NCI-H1930 (cell line): Measurements from ENCODE around the gene SLC8B1.

Source experiments
- DNase-seq, 2 experiments: peaks; one replicate each; lab custom pipeline; 2025; lab: John Stamatoyannopoulos, UW

The SLC8B1 gene

DNA sequence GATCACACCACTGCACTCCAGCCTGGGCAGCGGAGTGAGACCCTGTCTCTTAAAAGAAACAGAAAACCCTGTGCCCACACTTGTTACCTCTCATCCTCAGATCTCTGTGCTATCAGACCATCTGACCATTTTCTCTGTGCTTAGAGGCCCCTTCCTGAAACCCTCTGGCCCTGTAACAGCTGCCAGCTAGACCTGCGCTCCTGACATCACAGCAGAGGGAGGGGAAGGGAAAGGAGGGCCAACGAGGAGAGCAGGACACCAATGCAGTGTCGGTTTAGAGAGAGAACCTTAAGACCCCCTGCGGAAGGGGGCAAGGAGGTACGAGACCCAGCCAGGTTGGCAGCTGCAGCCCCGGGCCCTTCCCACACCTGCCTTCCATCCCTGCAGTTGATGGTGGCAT is 42.4 kb downstream of the SLC8B1 start:
- no peak for DNase-seq

DNA sequence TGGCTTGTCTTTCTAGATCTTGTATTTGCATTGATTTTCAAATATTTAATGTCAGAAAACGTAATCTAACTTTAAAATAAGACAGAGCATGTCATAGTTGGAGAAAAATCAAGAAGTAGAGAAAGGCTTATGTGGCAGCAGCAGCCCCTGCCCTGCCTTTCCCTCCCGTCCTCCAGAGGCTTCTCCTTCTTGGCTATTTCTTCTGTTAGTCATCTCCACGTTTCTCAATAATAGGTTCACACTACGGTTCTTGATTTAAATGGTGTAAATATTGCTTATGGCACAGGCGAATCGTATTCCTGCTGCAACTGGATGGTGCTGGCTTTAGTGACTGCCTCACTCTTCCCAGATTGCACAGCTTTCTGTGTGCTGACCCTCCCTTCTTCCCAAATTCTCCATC is 42.8 kb downstream of the SLC8B1 start:
- no peak for DNase-seq

DNA sequence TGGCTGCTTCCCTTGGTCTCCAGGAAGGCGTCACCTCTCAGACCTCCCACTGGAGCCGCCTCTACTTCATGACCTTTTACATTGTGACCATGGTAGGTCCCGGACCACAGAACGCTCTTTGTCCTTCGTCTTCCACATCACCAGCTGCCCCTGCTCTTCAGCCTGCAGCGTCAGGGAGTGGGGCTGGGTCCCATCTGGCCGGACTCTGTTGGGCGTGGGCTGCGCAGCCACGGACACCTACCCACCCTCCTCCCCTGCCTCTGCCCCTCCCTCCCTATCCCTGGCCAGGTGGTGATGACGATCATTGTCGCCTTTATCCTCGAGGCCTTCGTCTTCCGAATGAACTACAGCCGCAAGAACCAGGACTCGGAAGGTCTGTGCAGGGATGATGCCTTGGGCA is 43.3 kb downstream of the SLC8B1 start:
- DNase-seq: no peak

DNA sequence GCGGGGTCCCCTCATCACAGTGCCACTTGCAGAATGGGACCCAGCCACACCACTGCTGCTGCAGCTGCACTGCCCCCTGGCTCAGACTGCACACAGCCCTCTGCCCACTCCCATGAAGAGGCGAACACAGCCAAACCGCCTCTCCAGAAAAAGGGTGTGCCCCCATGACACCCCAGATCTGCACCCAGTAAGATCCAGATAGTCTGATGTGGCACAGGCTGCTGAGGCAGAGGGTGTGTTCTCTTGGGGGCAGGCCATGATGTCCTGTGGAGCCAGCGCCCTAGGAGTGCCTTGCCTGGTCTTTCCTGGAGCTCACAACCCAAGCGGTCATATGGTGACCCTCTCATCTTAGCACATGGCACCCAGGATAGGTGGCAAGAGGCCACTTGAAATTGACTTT is 44.4 kb downstream of the SLC8B1 start:
- no peak for DNase-seq

DNA sequence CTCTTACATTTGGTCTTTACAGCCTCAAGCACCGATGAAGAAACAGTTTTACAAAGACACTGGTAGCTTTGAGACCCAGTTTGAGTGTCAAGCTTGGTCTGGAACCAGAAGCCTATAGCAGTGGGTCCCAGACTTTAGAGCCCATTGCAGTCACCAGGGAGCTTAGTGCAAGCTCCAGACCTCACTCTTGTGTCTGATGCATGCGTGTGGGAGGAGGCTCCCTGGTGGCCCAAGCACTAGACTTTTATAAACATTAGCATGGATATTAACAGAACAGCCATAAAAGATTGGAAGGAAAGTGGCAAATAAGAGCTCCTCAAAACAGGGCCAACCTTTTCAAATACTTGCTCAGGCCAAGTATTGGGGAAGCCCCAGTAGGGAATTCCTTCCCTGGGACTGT is 45.5 kb downstream of the SLC8B1 start:
- no peak for DNase-seq

DNA sequence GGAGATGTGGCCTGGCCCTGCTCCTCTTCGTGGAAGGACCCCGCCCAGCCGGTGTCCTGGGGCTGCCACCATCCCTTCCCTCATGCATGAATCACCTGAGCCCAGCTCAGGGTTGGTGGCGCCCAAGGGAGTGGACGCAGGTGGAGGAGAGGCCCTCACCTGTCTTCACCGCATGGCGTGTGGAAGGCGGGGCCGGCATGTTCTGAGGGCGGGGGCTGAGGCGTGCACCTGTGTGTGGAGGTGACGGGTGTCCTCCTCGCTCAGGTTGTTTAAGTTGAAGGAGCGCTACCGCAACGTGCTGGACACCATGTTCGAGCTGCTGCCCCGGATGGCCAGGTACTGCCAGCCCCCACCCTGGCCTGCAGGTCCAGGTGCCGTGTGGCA is 47.0 kb downstream of the SLC8B1 start:
- DNase-seq: no peak

DNA sequence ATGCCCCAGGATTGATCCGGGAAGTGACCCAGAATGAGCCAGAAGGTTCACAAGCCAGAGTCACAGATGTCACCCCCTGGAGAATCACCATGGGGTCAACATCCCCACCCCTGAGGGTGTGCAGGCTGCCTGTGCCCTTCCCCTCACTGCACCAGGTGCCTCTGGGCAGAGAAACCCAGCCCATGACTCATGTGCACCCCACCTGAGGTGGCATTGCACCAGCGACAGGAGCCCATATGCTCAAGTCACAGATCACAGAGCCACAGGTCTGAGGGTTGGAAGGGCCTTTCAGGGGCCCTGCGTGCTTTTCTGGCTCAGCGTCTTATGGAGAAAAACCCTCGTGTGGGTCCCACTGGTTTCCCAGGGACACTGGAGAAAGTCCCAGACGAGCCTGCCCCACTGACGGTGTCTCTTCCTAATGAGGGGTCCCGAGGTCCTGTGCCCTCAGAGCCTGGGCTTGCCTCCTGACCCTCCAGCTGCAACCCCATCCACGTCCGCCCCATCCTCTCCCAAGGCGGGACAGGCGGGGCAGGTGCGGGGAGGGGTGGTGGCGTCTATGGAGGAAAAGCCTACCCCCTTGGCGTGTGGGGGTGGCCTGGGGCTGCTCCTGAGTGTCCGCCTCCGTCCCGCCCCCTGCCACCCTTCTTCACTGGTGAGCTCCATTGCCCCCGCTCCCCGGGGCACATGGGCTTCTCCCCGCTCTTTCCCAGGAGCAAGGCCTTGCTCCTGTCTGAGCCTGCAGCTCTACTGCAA is 47.6 kb downstream of the SLC8B1 start:
- no peak for DNase-seq

DNA sequence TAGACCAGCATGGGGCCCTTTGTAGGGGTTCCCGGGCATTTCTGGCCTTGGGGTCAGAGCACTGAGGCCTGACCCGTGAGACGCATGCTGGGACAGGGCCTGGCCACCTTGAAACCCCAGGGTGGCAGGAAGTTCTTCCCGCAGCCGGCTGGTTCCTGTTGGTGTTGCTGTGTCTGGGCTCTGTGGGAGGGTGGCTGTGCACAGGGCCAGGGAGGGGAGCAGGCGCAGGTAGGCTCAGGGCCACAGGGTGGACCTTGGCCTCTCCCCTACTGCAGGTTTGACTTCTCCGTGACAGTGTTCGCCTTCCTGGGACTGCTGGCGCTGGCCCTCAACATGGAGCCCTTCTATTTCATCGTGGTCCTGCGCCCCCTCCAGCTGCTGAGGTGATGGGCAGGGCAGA is 48.2 kb downstream of the SLC8B1 start:
- no peak for DNase-seq

DNA sequence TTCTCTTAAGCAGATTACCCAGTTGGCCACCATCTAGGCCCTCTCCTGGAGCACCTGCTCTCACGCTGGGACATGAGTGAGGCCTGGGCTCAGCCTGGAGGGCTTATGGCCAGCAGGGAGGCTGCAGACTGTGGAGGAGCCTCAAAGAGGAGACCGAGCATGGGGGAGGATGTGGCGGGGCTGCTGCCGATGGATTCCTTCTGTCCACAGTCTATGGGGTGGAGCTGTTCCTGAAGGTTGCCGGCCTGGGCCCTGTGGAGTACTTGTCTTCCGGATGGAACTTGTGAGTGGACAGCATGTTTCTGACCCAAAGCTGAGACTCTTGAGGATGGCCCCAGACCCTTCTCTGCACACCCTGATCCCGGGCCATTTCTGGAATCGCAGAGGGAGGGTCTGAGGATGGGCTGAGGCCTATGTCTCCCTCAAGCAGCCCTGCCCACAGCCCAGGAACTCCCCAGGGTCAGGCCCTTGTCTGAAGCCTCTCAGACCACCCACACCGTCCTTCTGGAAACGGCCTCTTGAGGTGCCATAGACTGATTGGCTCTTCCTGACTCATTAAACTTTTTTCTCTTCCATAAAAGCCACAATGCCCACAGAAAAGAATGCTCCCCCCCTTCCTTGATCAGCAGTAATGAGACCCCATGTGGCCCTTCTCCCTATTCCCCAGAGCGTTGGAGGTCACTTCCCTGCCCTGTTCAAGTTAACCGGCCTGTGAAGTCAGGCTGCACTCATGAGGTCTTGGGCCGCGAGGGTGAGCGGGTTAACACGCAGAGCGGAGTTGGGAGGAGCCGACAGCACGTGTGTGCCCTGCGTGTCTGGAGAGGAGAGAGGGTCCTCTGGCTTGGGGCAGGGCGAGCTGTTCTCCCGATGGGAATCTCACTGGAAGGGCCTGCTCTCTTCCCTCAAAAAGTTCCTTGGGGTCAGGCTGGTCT is 49.0 kb downstream of the SLC8B1 start:
- DNase-seq: no peak

DNA sequence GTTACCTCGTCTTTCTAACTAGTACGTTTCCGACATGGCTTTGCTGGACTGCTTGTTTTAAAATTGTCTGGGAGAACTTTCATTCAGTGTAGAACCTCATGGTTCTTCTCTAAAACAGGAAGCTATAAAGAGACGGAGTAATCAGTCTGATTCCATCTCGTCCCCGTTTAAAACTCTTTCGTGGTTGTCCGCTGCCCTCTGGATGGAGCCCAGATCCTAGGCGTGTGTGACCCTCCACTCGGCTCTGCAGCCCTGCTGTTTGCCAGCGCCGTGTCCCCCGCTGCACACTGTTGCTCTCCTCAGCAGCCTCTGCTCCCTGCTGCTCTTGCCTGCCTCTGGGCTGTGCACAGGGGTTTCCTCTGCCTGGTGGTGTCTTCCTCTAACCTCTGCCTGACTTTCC is 50.2 kb downstream of the SLC8B1 start:
- no peak for DNase-seq

DNA sequence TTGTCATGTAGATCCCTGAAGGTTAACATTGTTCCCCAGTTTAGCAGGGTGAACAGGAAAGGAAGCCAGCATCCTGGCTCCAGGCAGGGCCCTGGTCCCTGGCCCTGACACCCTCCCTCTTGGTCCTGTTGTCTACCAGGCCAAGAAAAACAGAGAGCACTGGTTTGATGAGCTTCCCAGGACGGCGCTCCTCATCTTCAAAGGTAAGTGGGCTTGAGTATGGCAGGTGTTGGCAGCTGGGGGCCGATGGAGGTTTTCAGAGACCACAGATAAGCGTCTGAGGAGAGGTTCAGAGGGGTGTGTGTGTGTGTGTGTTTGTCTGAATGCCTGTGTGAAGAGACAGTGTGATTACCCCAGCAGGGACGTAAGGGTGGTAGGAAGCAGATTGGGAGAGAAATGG is 56.3 kb downstream of the SLC8B1 start:
- DNase-seq: no peak

DNA sequence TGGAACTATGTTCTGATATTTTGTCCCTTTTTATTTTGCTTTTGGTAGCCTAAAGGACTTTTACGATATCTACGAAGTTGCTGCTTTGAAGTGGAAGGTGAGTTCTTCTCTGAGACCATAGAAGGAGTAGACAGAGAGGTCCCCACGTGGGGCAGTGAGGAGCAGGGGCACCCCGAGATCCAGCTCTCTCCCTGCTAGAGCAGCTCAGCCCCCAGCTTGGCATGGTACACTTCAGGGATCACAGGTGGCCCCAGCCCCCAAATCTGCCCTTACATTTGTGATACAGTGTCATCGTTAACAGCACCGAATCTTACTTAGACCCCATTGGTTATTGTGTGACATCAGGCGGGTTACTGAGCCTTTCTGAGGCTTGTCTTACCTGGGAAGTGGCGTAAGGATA is 56.8 kb downstream of the SLC8B1 start:
- no peak for DNase-seq

DNA sequence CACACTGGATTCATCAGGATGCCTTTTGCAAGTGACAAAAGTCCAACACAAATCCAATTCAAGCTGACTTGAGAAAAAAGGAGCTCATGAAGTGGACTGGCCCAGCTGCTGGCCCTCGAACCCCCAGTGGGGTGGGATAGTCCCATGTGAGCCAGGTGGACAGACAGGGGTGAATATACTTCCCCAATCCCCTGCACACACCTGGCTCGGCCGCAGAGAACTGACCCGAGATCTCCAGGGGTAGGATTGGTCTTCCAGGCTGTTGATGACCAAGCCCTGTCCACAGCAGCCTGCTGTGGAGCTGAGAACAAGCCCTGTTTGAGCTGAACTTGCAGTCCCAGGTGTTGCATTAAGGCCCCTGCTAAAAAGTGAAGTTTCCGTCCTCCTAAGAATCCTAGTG is 57.4 kb downstream of the SLC8B1 start:
- no peak for DNase-seq

DNA sequence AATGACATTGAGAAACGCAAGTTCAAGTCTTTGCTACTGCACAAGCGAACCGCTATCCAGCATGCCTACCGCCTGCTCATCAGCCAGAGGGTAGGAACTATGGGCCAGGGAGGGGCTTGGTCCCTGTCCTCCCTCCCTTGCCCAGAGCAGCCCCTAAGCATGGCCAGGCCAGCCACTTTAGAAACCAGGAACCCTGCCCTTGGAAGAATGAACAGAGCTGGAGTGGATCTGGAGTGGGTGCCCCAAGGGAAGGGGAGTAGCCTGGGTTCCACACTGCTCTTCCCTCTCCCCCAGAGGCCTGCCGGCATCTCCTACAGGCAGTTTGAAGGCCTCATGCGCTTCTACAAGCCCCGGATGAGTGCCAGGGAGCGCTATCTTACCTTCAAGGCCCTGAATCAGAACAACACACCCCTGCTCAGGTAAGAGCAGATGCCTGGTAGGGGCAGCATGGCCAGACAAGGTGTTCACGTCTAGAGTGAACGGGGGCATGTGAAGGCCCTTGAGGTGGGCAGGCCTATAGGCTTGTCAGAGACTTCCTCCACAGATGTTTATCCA is 57.9 kb downstream of the SLC8B1 start:
- no peak for DNase-seq

DNA sequence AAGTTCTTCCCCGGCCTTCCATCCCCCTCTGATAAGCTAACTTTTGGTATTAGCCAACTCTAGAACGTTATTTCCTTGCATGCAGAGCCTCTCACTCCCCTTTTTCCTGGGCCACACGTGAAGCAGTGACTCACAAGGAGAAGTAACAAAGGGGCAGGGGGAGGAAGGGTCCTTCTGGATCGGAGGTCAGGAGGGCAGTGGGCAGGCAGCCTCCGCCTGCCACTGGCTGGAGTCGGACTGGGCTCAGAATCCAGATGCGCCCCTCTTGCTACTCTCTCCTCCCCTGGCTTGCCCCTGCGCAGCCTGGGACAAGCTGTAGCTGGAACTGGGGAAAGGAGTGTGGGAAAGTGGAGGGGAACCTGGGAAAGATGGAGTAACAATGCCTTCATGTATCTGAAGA is 58.6 kb downstream of the SLC8B1 start:
- DNase-seq: no peak

DNA sequence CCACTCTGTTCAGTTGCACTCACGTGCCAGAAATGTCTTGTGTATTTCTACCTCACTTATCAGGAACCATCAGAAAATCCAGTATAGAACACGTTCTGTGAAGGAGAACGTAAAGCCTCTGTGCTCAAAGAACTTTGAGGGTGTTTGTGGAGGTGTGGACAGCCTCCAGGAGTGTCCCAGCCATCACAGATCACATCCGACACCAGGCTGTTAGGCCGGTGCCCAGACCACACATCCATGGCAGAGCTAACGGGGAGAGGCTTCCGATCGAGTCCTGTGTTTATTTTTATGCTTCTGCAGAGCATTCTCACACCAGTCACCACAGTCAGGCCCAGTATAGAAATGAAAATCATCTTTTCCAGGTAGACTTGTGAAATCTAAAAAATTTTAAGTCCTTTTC is 60.1 kb downstream of the SLC8B1 start:
- no peak for DNase-seq

DNA sequence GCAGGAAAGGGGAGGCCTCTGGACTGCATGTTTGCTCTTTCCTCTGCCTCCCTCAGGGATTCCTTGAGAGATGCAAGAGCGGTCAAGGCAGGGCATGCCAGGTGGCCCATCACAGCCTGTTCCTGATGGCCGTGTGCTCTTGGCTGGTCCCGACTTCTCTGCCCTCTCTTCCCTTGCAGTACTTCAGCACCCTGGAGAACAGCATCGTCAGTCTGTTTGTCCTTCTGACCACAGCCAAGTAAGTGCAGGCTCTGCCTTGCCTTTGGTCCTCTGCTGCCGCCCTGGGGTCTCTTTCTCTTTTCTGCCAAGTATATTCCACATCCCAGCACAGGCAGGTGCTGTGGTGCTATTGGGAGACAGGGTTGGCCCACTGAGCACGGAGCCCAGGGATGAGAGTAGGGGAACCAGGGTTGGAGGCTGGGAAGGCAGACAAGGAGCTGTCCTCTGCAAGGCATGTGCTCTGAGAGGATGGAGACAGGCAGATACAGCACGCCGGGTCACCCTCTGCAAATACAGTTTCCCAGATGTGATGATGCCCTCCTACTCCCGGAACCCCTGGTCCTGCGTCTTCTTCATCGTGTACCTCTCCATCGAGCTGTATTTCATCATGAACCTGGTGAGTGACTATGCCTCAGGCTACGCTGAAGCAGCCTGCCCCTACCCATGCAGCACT is 61.7 kb downstream of the SLC8B1 start:
- DNase-seq: no peak

DNA sequence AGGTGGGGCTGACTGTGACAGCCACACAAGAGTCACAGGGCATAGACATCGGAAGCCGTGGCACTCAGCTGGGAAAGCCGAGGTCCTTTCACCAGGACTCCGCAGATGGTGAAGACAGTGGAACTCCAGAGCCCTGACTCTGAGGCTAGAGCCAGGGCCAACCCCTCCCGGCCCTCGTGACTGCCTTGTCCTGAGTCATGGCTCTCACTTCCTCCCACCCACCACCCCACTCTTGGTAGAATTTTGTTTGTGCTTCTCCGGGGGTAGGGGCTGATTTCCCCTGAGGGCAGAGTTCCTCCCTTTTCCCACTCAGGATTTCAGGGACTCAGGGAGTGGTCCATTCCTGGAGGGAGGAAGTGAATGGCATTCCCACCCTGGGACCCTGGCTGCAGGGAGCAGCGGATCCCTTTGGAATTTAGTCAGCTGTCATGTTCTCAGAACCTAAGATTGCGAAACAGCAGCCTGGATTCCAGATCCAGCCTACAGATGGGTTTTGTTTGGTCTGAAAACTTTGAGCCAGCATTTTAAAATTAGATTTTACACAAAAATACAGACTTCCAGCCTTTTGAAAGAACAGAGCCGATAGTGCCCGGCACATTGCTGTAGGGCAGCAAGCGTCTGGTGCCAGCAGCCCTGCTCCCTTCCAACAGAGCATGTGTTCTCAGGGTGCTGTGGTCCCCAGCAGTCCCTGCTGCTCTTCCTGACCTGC is 62.9 kb downstream of the SLC8B1 start:
- no peak for DNase-seq

DNA sequence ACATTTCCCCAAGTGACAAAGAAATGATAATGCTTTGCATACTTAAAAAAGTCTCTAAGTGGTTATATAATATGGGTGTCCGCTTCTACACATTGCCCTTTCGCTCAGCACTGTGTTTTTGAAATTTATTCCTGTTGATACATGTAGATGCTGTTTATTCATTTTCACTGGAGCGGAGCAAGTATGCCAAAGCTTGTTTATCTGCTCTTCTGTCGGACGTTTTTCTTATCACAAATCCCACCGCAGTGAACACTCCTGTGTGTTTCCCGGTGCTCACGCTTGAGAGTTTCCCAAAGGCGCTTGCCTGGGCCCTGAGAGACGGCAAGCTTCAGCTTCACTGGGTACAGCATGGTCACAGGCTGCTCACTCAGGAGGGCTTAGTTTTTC is 63.5 kb downstream of the SLC8B1 start:
- no peak for DNase-seq

DNA sequence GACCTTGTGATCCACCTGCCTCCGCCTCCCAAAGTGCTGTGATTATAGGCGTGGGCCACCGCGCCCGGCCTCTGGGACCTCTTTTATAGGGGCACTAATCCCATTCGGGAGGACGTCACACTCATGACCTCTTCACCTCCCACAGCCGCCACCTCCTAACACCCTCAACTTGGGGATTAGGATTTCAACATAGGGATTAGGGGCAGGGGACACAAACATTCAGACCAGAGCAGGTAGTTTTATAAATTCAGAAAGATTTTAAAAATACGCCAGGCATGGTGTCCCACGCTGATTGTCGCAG is 64.2 kb downstream of the SLC8B1 start:
- DNase-seq: no peak

DNA sequence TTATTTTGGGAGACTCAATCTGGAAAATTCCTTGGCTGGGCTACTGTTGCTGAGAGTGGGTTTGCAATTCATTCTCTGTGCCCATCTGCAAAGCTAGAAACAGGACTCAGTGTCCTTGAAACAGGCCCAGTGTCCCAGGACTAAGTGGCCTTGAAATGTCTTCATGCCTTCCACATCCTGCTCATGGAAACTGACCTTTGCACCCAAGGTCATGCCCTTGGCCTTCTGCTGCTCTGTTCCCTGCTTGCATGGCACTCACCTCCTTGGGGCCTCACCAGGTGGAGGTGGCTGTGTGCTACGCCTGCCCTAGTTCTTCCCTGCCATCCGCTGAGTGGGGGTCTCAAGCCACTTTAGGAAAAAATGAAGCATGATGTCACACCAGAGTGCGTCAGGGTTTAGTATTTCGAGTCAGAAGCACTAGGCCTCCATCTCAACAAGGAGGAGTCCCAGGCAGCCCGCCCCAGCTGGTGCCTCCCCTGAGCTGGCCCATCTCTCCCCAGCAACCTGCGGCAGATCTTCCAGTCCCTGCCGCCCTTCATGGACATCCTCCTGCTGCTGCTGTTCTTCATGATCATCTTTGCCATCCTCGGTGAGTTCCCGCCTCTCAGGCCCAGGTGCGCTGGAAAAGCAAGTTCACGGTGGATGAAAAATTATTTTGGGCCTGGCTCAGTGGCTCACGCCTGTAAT is 65.5 kb downstream of the SLC8B1 start:
- no peak for DNase-seq

DNA sequence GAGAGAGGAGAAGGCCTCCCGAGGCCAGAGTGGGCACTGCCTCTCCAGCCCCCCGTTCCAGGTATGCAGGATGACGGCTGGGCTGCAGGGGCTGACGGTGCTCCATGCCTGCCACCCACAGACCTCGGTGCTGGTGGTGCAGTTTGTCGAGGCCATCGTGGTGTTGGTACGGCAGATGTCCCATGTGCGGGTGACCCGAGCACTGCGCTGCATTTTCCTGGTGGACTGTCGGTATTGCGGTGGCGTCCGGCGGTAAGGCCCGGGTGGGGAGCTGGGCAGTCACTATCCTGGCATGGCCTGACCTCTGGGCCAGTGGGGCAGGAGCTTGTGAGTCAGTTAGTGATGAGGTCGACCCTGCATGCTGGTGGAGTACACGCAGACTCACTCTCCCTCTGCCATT is 66.3 kb downstream of the SLC8B1 start:
- DNase-seq: no peak
